ENCODE results near the gene POU2AF2.
"Not testable (repeated sequence)": the region's sequence is repeated elsewhere in the genome, so short reads cannot be mapped to it uniquely, and the experiment has no call there.

POU2AF2 gene, protein sequence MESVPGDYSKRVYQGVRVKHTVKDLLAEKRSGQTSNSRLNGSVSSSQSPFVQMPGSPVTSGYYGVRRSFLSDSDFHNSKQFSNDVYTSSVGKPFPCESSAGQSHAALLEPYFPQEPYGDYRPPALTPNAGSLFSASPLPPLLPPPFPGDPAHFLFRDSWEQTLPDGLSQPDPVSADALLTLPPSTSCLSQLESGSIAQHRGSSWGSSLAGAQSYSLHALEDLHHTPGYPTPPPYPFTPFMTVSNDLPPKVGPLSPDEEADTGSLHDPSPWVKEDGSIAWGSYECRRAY

DNA sequence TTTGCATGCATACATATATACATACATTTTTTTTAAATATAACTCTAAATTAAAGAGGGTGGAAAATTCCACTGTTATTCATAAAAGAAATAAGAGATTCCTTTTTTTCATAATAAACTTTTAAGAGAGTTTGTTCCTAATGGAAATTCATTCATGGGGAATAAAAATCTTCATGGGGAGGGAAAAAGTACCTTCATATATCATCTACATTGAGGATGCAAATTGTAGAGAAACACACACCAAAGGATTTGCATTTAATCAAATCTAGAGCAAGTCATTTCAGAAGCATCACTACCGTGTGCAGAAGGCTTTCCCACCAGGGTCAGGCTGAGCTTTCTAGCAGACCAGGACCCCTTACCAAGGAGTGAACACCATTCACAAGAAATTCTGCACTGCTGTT lies at the start of gene POU2AF2:
POU2AF2 (plus strand) TSS at position 301 of the 400 bp plus-strand sequence. CDS start 129 bp downstream, outside the sequence.
- no peak for DNase-seq (ENCODE audit: low read depth in 2 of 2)

DNA sequence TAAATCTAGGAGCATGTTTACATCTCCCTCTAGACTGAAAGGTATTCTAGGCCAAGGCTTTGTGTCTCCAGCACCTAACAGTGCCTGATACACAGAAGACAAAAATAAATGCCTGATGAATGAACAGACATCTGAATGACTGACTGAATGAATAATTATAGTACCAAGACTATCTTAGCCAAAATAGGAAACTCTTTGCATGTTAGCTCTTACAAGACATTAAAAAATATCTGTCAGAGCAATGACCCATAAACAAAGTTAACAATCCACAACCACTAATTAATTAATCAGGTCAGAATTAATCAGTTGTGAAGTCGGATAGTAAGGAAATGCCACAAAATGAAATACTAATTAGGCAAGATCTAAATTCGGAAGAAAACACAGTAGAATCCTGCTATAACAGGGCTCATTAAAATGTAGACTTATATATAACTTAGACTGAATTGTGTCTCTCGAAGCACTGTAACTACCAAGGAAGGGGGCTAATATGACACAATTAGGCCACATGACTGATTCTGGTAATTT lies 45.5 kb upstream of the POU2AF2 start:
- DNase-seq (ENCODE audit: low read depth in 2 of 2): no peak

DNA sequence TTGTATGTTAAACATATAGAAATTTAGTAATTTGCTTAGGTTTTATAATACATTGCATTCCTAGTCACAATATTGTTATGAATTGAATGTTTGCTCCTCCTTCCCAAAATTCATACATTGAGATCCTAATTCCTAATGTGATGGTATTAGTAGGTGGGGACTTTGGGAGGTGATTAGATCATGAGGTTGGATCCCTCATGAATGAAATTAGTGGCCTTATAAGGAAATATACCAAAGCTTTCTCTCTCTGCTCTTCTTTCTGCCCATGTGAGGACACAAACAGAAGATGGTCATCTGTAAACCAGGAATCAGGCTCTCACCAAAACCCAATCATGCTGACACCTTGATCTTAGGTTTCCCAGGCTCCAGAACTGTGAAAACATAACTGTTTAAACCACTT lies 41.3 kb upstream of the POU2AF2 start:
- no peak for DNase-seq (ENCODE audit: low read depth in 2 of 2)

DNA sequence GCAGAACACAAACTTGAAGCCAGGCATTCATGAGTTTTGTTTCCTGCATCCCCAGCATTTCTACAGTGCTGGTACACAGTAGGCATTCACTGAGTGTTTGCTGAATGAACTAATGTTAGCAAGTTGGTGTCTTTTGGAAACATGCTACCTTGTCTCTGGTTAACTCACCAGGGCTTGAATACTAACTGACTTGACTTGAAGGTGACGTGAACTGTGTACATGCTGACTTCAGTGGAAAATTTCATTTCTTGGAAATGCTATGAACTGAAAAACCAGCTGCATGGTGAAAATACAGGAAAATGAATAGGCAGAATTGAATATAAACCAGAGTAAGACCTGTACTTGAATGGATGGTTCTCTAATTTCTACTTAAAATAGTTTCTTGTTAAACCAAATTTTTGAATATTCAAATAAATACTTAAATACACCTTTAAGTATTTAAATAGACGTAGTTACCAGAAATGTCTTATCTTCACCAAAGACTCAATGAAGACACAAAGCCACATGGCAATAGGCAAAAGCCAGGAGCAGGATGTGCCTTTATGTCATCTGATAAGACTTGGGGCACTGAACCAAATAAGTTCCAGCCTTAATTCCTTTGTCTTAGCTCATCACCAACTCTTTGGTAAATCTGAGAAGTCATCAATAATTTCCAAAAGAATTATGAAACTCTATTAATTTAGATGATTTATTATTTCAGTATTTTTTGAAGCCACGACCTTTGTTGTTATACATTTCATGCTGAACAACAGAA lies 39.7 kb upstream of the POU2AF2 start:
- DNase-seq (ENCODE audit: low read depth in 2 of 2): no peak

DNA sequence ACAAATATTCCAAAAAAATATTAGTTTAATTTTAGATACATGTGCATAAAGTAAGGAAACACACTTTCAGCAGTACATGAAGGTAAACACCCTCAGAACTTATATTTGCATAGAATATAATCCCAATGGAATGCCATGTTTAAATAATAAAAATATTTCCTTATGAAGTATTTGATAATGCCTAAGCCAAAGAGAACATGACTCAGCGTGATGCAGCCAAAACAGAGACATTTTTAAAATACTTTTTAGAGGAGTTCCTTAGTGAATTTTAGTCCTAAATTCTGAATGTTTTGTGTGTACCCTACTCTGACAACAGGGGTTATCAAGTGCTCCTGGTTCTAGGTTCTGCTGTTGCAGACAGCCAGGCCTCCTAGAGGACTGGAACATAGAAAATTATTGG lies 39.1 kb upstream of the POU2AF2 start:
- DNase-seq (ENCODE audit: low read depth in 2 of 2): no peak

DNA sequence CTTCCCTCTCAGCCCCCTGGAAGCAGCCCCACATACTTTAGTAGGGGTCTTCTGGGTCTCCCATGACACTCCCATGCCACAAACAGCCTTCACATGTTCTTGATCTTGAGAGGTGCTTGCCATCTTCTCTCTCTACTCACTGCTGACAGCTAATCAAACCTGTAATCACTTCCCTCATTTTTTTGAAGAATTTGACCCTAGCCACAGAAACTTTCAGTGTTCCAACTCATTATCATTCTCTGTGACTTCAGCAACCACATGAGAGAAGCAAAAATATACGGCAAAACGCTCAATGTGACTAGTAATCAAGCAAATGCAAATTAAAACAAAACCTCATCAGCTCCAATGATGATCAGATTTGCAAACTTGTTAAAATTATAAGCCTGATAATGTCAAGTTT lies 38.3 kb upstream of the POU2AF2 start:
- no peak for DNase-seq (ENCODE audit: low read depth in 2 of 2)

DNA sequence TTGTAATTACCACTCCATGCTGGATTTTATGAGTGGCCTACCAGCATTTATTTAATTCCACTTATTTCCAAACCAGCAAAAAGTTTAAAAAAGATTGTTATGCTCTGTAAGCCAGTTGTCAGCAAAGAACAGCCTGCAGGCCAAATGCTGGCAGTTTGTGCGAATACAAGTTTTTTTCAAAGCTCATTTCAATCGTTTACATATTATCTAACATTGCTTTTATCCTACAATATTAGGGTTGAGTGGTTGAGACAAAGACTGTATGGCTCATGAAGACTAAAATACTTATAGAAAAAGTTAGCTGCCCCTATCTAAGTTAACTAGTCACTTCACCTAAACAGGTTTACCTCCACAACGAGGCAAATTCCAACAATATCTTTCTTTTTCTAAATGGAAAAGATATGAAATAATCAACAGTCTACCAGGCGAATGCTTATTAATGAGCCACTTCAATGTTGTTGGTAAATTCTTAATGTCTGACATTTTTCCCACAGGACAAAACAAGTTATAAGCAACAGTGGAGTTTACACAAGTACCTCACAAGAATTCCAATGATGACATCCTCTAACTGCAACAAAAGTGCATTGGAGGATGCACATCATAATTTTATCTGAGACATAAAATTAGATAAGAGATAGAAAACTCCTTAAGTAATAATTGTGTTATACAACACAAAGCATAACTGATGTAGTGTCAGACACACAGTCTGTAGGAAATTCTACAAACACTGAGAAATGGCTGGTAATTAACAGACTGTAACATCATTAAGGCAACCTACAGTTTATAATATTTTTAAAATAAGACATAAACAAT lies 35.8 kb upstream of the POU2AF2 start:
- DNase-seq (ENCODE audit: low read depth in 2 of 2): no peak

DNA sequence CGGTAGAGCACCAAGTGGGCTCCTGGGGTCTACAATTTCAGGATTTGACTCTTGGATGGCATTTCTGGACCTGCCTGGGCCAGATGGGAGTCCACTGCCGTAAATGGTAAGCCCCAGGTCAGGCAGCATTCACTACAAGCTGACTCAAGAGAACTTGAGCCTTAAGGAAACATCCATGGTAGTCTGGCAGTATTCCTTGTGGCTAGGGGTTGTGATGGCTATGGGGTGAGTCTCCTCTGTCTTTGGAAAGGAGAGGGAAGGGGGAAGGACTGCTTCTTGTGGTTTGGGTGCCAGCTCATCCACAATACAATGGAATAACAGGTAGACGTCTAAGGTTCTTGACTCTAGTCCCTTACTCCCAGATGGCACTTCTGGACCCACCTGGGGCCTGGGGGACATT lies 32.3 kb upstream of the POU2AF2 start:
- DNase-seq (ENCODE audit: low read depth in 2 of 2): no peak

DNA sequence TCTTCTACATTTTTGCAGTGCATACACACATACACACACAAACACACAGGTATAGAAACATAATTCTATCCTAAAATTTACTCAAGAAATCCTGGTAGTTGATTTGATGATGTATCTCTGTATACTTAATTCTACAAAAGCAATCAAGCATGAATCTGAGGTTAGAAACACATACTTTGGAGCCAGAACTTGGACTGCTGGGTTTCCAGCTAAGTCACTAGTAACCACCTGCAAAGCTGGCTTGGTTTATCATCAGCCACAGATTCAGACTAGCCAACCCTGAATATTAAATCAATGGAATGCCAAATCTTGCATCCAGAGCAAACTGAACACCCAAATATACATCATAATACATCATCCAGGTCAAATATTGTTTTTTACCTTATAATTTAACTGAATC lies 24.8 kb upstream of the POU2AF2 start:
- DNase-seq (ENCODE audit: low read depth in 2 of 2): no peak

DNA sequence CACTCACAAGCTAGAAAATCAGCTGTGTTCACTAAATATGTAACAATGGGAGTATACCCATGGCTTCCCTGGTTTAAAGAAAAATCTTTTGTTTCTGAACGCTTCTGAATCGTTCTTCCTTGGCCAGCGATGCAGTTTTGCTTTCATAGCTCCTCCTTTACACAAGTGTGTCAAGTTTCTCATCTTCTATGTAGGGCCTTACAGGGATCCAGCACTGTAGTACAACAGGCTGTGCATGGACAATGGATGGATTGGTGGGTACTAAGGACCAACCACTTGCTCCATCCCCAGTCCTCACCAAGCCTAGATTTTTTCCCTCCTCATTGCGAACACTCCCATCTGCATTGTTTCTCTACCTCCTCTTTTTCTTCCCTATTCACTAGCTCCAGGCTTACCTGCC lies 24.3 kb upstream of the POU2AF2 start:
- DNase-seq (ENCODE audit: low read depth in 2 of 2): no peak

DNA sequence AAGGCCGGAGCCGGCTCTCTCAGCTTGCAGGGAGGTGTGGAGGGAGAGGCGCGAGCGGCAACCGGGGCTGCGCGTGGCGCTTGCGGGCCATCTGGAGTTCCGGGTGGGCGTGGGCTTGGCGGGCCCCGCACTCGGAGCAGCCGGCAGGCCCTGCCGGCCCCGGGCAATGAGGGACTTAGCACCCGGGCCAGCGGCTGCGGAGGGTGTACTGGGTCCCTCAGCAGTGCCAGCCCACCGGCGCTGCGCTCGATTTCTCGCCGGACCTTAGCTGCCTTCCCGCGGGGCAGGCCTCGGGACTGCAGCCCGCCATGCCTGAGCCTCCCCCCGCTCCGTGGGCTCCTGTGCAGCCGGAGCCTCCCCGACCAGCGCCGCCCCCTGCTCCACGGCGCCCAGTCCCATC lies 23.6 kb upstream of the POU2AF2 start:
- DNase-seq (ENCODE audit: low read depth in 2 of 2): not testable (repeated sequence)

DNA sequence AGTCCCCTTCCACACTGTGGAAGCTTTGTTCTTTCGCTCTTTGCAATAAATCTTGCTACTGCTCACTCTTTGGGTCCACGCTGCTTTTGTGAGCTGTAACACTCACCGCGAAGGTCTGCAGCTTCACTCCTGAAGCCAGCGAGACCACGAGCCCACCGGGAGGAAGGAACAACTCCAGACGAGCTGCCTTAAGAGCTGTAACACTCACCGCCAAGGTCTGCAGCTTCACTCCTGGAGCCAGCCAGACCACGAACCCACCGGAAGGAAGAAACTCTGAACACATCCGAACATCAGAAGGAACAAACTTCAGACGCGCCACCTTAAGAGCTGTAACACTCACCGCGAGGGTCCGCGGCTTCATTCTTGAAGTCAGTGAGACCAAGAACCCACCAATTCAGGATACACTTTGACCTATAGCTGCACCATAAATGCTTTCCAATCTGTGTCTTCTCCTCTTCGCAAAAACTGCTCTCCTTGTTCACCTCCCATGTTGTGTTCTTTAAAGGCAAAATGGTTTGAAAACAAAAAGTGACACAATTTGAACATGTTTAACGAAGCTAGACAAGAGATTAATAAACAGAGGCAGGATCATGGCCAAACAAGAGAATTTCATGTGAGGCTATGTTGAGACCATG lies 22.6 kb upstream of the POU2AF2 start:
- not testable (repeated sequence) for DNase-seq (ENCODE audit: low read depth in 2 of 2)

DNA sequence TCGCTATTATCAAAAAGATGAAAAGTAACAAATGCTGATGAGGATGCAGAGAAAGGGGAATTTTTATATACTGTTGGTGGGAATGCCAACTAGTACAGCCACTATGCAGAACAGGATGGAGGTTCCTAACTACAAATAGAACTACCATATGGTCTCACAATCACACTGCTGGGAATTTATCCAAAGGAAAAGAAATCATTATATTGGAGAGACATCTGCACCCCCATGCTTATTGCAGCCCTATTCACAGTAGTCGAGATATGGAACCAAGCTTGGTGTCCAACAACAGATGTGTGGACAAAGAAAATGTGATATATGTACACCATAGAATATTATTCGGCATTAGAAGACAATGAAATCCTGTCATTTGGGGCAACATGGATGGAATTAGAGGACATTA lies 19.6 kb upstream of the POU2AF2 start:
- no peak for DNase-seq (ENCODE audit: low read depth in 2 of 2)

DNA sequence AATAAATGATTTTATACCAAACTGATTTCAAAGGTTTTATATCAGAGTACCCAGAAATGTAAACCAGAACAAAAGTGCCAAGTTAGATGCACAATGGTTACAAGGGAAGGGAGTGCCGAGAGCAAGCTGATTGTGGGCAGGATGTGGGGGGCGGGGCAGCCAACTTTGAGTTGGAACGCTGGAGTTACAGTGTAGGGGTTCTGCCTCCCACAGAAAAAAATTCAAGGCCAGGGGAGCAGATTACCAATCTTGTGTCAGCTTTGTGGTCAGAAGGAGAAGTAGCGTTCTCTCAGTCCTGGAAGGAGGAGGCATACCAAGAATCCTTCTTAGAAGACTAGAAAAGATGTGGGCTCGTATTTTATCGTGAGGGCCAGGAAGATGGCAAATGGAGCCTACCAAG lies 15.9 kb upstream of the POU2AF2 start:
- DNase-seq (ENCODE audit: low read depth in 2 of 2): no peak

DNA sequence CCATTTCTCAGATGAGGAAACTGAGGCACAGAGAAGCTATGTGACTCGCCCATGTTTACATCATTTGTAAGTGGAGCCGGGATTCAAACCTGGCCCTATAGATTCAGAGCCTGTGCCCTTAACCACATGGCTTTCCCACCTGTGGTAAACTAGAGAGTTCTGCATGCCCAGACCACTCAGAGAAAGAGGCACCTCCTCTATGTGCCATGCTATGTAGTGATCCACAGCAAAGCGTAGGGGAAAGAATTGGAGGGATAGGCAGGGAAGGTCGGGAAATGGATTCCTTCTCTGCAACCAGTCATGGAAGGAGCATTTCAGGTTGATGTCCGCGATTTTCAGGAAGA lies 15.4 kb upstream of the POU2AF2 start:
- no peak for DNase-seq (ENCODE audit: low read depth in 2 of 2)

DNA sequence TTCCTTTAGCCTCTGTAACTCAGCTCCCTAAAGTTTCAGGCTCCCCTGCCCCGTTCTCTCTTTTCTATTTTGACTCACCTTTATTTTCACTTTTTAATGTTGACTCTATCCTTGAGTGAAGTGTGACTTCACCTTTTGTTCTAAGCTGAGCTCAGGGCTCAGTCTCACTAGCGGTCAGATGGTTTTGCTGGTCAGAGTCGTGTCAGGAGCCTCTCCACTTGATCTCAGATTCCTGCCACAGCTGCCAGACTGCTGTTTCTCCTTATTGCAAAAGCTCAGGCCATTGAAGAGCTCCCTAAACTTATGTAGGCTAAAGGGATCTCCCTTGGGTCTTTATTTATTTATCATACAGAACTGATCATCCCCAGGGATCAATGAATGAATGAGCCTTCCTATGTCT lies 13.7 kb upstream of the POU2AF2 start:
- no peak for DNase-seq (ENCODE audit: low read depth in 2 of 2)

DNA sequence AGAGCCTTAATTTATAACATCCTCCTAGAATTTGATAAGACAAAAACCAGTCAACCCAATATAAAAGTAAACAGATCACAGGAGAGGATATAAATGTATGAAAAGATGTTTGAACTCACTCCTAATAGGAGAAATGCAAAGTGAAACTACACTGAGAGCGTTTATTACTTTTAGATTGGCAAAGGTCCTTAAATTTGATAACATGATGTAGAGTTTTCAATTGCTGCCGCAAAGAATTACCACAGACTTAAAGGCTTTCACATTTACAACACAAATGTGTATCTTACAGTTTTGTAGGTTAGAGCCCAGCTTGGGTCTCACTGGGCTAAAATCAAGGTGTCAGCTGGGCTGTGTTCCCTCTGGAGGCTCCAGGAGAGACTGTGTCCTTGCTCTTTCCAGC lies 9.1 kb upstream of the POU2AF2 start:
- DNase-seq (ENCODE audit: low read depth in 2 of 2): no peak

DNA sequence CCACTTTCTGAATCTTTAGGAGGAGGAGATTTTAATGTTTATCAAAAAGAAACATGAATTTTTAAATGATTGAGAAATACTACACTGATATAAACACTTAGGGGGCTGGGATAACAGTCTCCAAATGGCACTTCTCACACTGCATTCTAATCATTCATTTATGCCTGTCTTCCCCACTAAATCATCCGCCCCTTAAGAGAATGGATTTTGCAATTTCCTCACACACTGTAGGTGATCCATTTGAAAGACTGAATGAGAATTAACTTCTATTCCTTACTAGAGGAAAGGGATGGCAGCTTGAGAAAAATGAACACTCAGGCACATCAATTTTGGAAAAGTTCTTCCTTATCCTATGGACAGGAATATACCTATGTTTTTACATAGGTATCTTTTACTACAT lies 7.6 kb upstream of the POU2AF2 start:
- no peak for DNase-seq (ENCODE audit: low read depth in 2 of 2)

DNA sequence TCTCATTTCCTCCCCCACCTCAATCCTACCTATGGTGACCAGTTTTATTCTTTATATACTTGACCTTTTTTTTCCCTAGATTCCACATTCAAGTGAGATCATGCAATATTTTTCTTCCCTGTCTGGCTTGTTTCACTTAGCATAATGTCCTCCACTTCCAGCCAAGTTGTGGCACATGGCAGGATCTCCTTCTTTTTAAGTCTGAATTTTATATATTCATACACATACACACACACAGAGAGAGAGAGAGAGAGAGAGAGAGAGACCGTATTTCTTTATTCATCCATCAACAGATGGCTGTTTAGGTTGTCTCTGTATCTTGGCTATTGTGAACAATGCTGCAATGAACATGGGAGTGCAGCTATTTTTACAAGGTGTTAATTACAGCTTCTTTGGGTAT lies 1.4 kb downstream of the POU2AF2 start:
- DNase-seq (ENCODE audit: low read depth in 2 of 2): no peak

DNA sequence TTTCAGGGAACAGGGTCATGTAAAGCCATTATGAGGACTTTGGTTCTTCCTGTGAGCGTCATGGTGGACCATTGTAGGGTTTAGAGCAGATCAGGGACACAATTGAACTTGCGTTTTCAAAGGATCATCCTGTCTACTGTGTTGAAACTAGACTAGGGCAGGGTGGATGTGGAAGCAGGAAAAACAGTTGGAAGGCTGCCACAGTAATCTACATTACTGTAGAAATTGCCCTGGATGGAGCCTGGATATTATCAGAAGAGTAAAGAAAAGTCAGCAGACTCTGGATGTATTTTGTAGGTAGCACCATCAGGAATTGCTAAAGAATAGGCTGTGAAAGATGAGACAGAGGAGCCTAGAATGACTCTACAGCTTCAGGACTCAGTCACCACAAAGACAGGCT lies 5.4 kb downstream of the POU2AF2 start:
- DNase-seq (ENCODE audit: low read depth in 2 of 2): no peak

DNA sequence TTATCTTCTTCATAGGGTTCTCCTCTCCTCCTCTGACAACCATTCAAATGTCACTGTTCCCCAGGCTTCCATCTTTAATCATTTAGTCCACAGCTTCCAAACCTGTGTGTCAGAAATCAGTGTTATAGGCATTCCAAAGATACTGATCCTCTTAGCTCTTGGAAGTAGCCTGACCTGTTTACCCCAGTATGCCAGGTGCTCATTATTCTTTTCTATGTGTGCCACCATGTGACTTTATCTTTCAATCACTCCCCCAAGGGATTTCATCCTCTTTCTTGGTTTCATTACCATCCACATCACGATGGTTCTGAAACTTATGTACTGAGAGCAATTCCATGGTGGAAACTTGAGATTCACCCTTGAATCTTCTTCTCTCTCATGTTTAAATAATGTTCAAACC lies 7.6 kb downstream of the POU2AF2 start:
- DNase-seq (ENCODE audit: low read depth in 2 of 2): no peak

DNA sequence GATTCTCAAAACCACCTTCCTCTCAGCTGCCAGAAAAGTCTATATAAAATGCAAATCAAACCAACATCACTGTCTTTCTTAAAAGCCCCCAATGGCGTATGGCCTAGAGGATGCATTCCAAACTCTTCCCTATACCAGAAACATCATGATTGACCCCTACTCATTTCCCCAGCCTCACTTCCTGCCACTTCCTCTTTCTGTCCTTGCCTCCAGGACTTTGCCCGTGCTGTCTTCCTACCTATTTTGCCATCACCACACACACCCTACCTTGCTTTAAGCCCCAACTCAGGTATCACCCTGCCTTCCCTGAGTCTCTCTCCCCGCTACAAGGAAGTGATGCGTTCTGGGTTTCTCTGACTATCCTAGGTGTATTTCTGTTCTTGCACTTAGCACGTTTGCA lies 8.1 kb downstream of the POU2AF2 start:
- DNase-seq (ENCODE audit: low read depth in 2 of 2): no peak
